GM12878 (cell line): ENCODE data around the gene LITAF. TPM values are rescaled to one million over a fixed set of nuclear protein-coding genes. Genes with fewer than 3 reads are reported as not detected.

ENCODE experiments used
- ATAC-seq: fragments of 200-7000 bp; cut with Tn5 transposase; 3 replicates; pipeline ENCODE4 v1.9.1; 2020; ENCODE audit warnings: mild to moderate bottlenecking, moderate library complexity
- BruUV-seq: library from RNA; stranded (reverse); fragments of 400-500 nt; replicated peaks from 2 replicates; lab custom pipeline; 2021; lab: Mats Ljungman, UMichigan
- CTCF ChIA-PET: fragments of 300-600 bp; sonication (Branson Sonifier 250); formaldehyde crosslinking; extraction: SDS; loops from one replicate; lab custom pipeline; 2021; ENCODE audit warnings: inconsistent platforms; lab: Yijun Ruan, JAX
- POLR2A ChIA-PET: fragments of 350-600 bp; formaldehyde crosslinking; extraction: SDS; loops from one replicate; lab custom pipeline; 2021; ENCODE audit warnings: inconsistent platforms; lab: Charles Lee
- RAD21 ChIA-PET: fragments of 300-600 bp; sonication (Branson Sonifier 250); formaldehyde crosslinking; loops from one replicate; lab custom pipeline; 2023; ENCODE audit warnings: antibody characterized with exemption; ENCODE audit not compliant: unreplicated experiment; lab: Charles Lee
- SMC1A ChIA-PET: fragments of 300-600 bp; sonication (Branson Sonifier 250); formaldehyde crosslinking; loops from one replicate; lab custom pipeline; 2023; ENCODE audit not compliant: unreplicated experiment, uncharacterized antibody; lab: Charles Lee
- DNase-seq: peaks from one replicate; pipeline ENCODE4 v3.0.0-alpha.2; 2011; ENCODE audit warnings: low read depth, low spot score
- FAIRE-seq: peaks from 3 replicates; lab custom pipeline; 2011; peaks lifted over from hg19 to GRCh38; lab: Jason Lieb, UNC
- H2AFZ ChIP-seq: 2 replicates; pipeline ENCODE4 v1.6.0; 2011; ENCODE audit warnings: low read depth, low read length, control low read depth; ENCODE audit not compliant: control insufficient read depth
- H3K27ac ChIP-seq: 2 replicates; pipeline ENCODE4 v1.5.1; 2011; ENCODE audit warnings: control low read depth; ENCODE audit not compliant: control insufficient read depth, insufficient read depth
- H3K27me3 ChIP-seq, 2 experiments: replicated peaks in 1 of 2; 2 replicates each; pipeline versions ENCODE4 v1.6.0 to v1.6.1; 2011; ENCODE audit warnings: low read length in 1 of 2; ENCODE audit not compliant: control insufficient read depth in 2 of 2, insufficient read depth in 2 of 2
- H3K36me3 ChIP-seq, 2 experiments: 2 replicates each; pipeline ENCODE4 v1.5.1; 2011; ENCODE audit warnings: low read length in 1 of 2; ENCODE audit not compliant: control insufficient read depth in 2 of 2, insufficient read depth in 2 of 2
- H3K4me1 ChIP-seq: 2 replicates; pipeline ENCODE4 v1.6.1; 2011; ENCODE audit warnings: mild to moderate bottlenecking, low read length, moderate library complexity, mixed read lengths; ENCODE audit not compliant: control insufficient read depth, insufficient read depth
- H3K4me2 ChIP-seq: 2 replicates; pipeline ENCODE4 v1.6.0; 2011; ENCODE audit warnings: control low read depth; ENCODE audit not compliant: control insufficient read depth, insufficient read depth
- H3K4me3 ChIP-seq: fragments of 200-600 bp; sonication (generic); 2 replicates; pipeline ENCODE4 v1.5.1; 2016
- H3K79me2 ChIP-seq: 2 replicates; pipeline ENCODE4 v1.6.0; 2011; ENCODE audit warnings: low read length; ENCODE audit not compliant: control insufficient read depth, insufficient read depth
- H3K9ac ChIP-seq: 2 replicates; pipeline ENCODE4 v1.8.0; 2011; ENCODE audit warnings: low read length, control low read depth, mixed read lengths; ENCODE audit not compliant: control insufficient read depth, insufficient read depth
- H3K9me3 ChIP-seq: replicated peaks from 3 replicates; pipeline ENCODE4 v1.5.1; 2011; ENCODE audit warnings: mild to moderate bottlenecking, low read length; ENCODE audit not compliant: control insufficient read depth, insufficient read depth
- H4K20me1 ChIP-seq: 2 replicates; pipeline ENCODE4 v1.6.0; 2011; ENCODE audit not compliant: control insufficient read depth, insufficient read depth
- ATF3 ChIP-seq: IDR thresholded peaks from 2 replicates; pipeline ENCODE4 v1.6.1; 2011; ENCODE audit warnings: low read depth, mild to moderate bottlenecking, low read length, moderate library complexity, borderline replicate concordance; ENCODE audit errors: extremely low read depth
- CBFB ChIP-seq: IDR thresholded peaks from 2 replicates; pipeline ENCODE4 v1.6.1; 2016; ENCODE audit warnings: antibody characterized with exemption, low read depth
- MEF2A ChIP-seq: IDR thresholded peaks from 2 replicates; pipeline ENCODE4 v1.6.1; 2011; ENCODE audit warnings: low read depth, mild to moderate bottlenecking, low read length, moderate library complexity; ENCODE audit not compliant: insufficient read depth
- MEF2B ChIP-seq: fragments of 450-650 bp; IDR thresholded peaks from 2 replicates; pipeline ENCODE4 v1.6.1; 2018; ENCODE audit warnings: mild to moderate bottlenecking, moderate library complexity; ENCODE audit not compliant: partially characterized antibody, poor library complexity, severe bottlenecking
- RFX5 ChIP-seq: IDR thresholded peaks from 2 replicates; pipeline ENCODE4 v1.6.1; 2011; ENCODE audit warnings: low read depth, low read length, improper control_type of control experiment
- SIN3A ChIP-seq: IDR thresholded peaks from 2 replicates; pipeline ENCODE4 v1.6.1; 2012; ENCODE audit warnings: low read depth, low read length, improper control_type of control experiment
- TARDBP ChIP-seq: IDR thresholded peaks from 2 replicates; pipeline ENCODE4 v1.6.1; 2016; ENCODE audit warnings: borderline replicate concordance
- TCF12 ChIP-seq: IDR thresholded peaks from 2 replicates; pipeline ENCODE4 v1.6.1; 2011; ENCODE audit warnings: low read depth, mild to moderate bottlenecking, low read length
- ZNF384 ChIP-seq: IDR thresholded peaks from 2 replicates; pipeline ENCODE4 v1.6.1; 2012; ENCODE audit warnings: low read depth, mild to moderate bottlenecking, low read length, improper control_type of control experiment, borderline replicate concordance
- WGBS: methylation state at CpG from one replicate; pipeline ENCODE4 v1.1.6; 2016; ENCODE audit warnings: low lambda C conversion rate; ENCODE audit not compliant: insufficient replicate concordance, insufficient coverage; ENCODE audit errors: missing lambda C conversion rate; 5-methylcytosine and 5-hydroxymethylcytosine counted together
- in situ Hi-C: fragments of 300-500 bp; cut with MboI; formaldehyde crosslinking; loops from 9 replicates; pipeline ENCODE4 v1.14.3; 2018; ENCODE audit warnings: mixed read lengths
- intact Hi-C: fragments of 100-400 bp; cut with micrococcal nuclease; formaldehyde crosslinking; loops from one replicate; pipeline ENCODE4 v1.14.2; 2022; ENCODE audit not compliant: unreplicated experiment
- polyA plus RNA-seq, 11 experiments: library from polyadenylated mRNA; depleted of rRNA in 4 of 11; unstranded in 6 of 11; stranded (reverse) in 5 of 11; fragments of >200 nt; fragmentation: Nextera tagmentation in 4 of 11; fragmentation: Illumina TruSeq in 1 of 11; extraction: Ambion mirVana in 4 of 11; extraction: Trizol in 1 of 11; gene quantifications; 1 replicate in 1 of 11; 2 replicates in 10 of 11; pipeline versions ENCODE4 v1.2.1 to v1.2.3, GENCODE V29; 2011 to 2016; ENCODE audit warnings: inconsistent platforms in 2 of 11, missing spikeins in 2 of 11, low read depth in 1 of 11
- total RNA-seq, 4 experiments: library from RNA; depleted of rRNA in 3 of 4; stranded (reverse); fragments of >200 nt in 3 of 4; fragmentation: Illumina TruSeq in 1 of 4; extraction: Trizol in 1 of 4; gene quantifications; 2 replicates each; pipeline versions ENCODE4 v1.2.1 to v1.2.3, GENCODE V29; 2013 to 2021
- TF ChIP-seq, protein P1 (sequence below): fragments of 450-650 bp; conservative IDR thresholded peaks from 2 replicates; pipeline ENCODE4 v1.6.1; 2017; ENCODE audit warnings: mild to moderate bottlenecking, moderate library complexity
- TF ChIP-seq, protein P2 (sequence below): fragments of 450-650 bp; IDR thresholded peaks from 2 replicates; pipeline ENCODE4 v1.6.1; 2016; ENCODE audit warnings: mild to moderate bottlenecking
- TF ChIP-seq, protein P3 (sequence below): fragments of 450-650 bp; IDR thresholded peaks from 2 replicates; pipeline ENCODE4 v1.6.1; 2016; ENCODE audit warnings: mild to moderate bottlenecking, moderate library complexity, borderline replicate concordance
- TF ChIP-seq, protein P4 (sequence below): fragments of 450-650 bp; IDR thresholded peaks from 2 replicates; pipeline ENCODE4 v1.6.1; 2017; ENCODE audit warnings: borderline replicate concordance

Gene LITAF
- total and polyA plus RNA-seq, 10 of the 15 experiments (the other 5 are each of a cell fraction or from before 2014, with no cell fraction given): 99.2 to 211 (median 147) TPM

GRCh38 chr16:11554053-11554452 lies 32.7 kb downstream of the LITAF start:
- no peaks in the 10 kb centered on the region; the same call in 1 of the 2 replicates for H4K20me1 ChIP-seq
- H3K27me3 ChIP-seq: no peaks in the 10 kb centered on the region
- no peak overlapping the region for H3K9ac ChIP-seq
- peaks cover 5% of the 10 kb centered on the region; the same call in 2 of the 3 replicates for H3K9me3 ChIP-seq
- FAIRE-seq (no peak), DNase-seq (no peak), ATAC-seq (no peak)
- POLR2A ChIA-PET: interaction anchor here (1.0 to 1.2 kb wide), 2 partner anchors 9 to 28 kb away, joined by 3 to 5 read pairs; no protein-coding TSS in a partner anchor
- intact Hi-C loops (no loop called here), in situ Hi-C loops (no loop called here)
- SMC1A ChIA-PET: interaction anchor here (1.1 to 1.6 kb wide), 3 partner anchors 19 to 87 kb away, joined by 3 read pairs; no protein-coding TSS in a partner anchor
- H3K36me3 ChIP-seq: peaks cover 38 to 57% of the 10 kb centered on the region in 2 experiments
- H2AFZ ChIP-seq: no peak overlapping the region
- WGBS: 100% methylated on average over 6 of the region's 6 CpGs
- H3K4me1 ChIP-seq: peaks cover 8% of the 10 kb centered on the region
- CTCF ChIA-PET: interaction anchor here (1.0 to 2.0 kb wide), 4 partner anchors 10 to 22 kb away, joined by 3 to 5 read pairs (median 4); no protein-coding TSS in a partner anchor
- BruUV-seq: no TSS peak
- no peak overlapping the region for H3K27ac ChIP-seq
- H3K79me2 ChIP-seq: peaks cover 14% of the 10 kb centered on the region
- H3K4me3 ChIP-seq: no peak overlapping the region
- H3K4me2 ChIP-seq: no peak overlapping the region
- TF ChIP-seq, protein P1, sequence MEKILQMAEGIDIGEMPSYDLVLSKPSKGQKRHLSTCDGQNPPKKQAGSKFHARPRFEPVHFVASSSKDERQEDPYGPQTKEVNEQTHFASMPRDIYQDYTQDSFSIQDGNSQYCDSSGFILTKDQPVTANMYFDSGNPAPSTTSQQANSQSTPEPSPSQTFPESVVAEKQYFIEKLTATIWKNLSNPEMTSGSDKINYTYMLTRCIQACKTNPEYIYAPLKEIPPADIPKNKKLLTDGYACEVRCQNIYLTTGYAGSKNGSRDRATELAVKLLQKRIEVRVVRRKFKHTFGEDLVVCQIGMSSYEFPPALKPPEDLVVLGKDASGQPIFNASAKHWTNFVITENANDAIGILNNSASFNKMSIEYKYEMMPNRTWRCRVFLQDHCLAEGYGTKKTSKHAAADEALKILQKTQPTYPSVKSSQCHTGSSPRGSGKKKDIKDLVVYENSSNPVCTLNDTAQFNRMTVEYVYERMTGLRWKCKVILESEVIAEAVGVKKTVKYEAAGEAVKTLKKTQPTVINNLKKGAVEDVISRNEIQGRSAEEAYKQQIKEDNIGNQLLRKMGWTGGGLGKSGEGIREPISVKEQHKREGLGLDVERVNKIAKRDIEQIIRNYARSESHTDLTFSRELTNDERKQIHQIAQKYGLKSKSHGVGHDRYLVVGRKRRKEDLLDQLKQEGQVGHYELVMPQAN: no peak
- TF ChIP-seq CBFB (no peak), TARDBP (no peak), MEF2A (no peak), ATF3 (no peak), TCF12 (no peak), RFX5 (no peak), ZNF384 (no peak), MEF2B (no peak), SIN3A (no peak)
- TF ChIP-seq, protein P2, sequence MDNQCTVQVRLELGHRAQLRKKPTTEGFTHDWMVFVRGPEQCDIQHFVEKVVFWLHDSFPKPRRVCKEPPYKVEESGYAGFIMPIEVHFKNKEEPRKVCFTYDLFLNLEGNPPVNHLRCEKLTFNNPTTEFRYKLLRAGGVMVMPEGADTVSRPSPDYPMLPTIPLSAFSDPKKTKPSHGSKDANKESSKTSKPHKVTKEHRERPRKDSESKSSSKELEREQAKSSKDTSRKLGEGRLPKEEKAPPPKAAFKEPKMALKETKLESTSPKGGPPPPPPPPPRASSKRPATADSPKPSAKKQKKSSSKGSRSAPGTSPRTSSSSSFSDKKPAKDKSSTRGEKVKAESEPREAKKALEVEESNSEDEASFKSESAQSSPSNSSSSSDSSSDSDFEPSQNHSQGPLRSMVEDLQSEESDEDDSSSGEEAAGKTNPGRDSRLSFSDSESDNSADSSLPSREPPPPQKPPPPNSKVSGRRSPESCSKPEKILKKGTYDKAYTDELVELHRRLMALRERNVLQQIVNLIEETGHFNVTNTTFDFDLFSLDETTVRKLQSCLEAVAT: no peak
- TF ChIP-seq, protein P3, sequence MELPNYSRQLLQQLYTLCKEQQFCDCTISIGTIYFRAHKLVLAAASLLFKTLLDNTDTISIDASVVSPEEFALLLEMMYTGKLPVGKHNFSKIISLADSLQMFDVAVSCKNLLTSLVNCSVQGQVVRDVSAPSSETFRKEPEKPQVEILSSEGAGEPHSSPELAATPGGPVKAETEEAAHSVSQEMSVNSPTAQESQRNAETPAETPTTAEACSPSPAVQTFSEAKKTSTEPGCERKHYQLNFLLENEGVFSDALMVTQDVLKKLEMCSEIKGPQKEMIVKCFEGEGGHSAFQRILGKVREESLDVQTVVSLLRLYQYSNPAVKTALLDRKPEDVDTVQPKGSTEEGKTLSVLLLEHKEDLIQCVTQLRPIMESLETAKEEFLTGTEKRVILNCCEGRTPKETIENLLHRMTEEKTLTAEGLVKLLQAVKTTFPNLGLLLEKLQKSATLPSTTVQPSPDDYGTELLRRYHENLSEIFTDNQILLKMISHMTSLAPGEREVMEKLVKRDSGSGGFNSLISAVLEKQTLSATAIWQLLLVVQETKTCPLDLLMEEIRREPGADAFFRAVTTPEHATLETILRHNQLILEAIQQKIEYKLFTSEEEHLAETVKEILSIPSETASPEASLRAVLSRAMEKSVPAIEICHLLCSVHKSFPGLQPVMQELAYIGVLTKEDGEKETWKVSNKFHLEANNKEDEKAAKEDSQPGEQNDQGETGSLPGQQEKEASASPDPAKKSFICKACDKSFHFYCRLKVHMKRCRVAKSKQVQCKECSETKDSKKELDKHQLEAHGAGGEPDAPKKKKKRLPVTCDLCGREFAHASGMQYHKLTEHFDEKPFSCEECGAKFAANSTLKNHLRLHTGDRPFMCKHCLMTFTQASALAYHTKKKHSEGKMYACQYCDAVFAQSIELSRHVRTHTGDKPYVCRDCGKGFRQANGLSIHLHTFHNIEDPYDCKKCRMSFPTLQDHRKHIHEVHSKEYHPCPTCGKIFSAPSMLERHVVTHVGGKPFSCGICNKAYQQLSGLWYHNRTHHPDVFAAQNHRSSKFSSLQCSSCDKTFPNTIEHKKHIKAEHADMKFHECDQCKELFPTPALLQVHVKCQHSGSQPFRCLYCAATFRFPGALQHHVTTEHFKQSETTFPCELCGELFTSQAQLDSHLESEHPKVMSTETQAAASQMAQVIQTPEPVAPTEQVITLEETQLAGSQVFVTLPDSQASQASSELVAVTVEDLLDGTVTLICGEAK: no peak
- TF ChIP-seq, protein P4, sequence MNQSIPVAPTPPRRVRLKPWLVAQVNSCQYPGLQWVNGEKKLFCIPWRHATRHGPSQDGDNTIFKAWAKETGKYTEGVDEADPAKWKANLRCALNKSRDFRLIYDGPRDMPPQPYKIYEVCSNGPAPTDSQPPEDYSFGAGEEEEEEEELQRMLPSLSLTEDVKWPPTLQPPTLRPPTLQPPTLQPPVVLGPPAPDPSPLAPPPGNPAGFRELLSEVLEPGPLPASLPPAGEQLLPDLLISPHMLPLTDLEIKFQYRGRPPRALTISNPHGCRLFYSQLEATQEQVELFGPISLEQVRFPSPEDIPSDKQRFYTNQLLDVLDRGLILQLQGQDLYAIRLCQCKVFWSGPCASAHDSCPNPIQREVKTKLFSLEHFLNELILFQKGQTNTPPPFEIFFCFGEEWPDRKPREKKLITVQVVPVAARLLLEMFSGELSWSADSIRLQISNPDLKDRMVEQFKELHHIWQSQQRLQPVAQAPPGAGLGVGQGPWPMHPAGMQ: no peak
- RAD21 ChIA-PET: interaction anchor here (1.2 kb wide), 1 partner anchor 19 kb away, joined by 4 read pairs; no protein-coding TSS in a partner anchor
